Activated CD4-positive, alpha-beta T cell treated with anti-CD3 and anti-CD28 coated beads for 24 hours (primary cell): Measurements from ENCODE around the gene MAST4.
"Not testable (repeated sequence)": the region's sequence is repeated elsewhere in the genome, so short reads cannot be mapped to it uniquely, and the experiment has no call there.

Source experiments
- DNase-seq, 2 donors: peaks; one replicate each; pipeline ENCODE4 v3.0.0-alpha.2; 2020; ENCODE audit warnings: low read depth in 2 of 2

Gene MAST4

DNA sequence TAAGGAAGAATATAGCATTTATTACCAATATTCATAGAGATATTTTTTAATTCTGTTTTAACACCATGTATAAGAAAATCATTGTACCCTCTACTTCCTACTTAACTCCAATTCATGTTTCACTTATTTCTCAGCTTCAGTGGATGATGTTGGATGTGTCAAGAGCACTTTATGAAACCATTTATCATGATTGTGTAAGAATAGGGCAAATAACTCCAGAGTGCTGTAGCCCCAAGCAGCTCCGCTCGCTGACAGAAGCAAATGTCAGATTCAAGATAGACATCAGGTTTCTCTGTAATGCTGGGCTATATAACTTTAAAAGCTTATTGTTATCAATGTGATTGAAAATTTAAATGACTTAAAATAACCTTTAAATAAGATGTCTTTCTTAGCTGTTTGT, 50.4 kb downstream of the MAST4 start:
- no peak for DNase-seq

GRCh38 chr5:66647146-66647856, 51.1 kb downstream of the MAST4 start:
- no peak for DNase-seq

GRCh38 chr5:66652818-66653217, 56.6 kb downstream of the MAST4 start:
- DNase-seq = no peak

DNA sequence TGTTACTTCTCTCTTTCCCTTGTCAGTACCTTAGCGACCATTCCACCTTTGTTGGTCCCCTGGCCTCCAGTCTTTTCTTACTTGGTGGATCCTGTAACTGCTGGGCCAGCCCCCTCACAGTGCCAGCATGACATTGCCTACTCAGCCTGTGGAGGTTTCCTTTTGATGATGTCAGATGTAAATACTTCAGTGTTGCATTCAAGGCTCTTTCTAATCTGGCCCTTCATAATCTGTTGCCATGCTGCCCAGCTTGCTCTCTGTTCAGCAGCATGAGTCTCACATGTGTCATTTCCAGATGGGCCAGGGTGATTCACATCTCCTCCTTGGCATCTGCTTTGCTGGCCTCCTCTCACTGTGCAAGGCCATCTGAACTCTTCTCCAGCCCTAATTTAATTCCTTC, 57.1 kb downstream of the MAST4 start:
- no peak for DNase-seq

DNA sequence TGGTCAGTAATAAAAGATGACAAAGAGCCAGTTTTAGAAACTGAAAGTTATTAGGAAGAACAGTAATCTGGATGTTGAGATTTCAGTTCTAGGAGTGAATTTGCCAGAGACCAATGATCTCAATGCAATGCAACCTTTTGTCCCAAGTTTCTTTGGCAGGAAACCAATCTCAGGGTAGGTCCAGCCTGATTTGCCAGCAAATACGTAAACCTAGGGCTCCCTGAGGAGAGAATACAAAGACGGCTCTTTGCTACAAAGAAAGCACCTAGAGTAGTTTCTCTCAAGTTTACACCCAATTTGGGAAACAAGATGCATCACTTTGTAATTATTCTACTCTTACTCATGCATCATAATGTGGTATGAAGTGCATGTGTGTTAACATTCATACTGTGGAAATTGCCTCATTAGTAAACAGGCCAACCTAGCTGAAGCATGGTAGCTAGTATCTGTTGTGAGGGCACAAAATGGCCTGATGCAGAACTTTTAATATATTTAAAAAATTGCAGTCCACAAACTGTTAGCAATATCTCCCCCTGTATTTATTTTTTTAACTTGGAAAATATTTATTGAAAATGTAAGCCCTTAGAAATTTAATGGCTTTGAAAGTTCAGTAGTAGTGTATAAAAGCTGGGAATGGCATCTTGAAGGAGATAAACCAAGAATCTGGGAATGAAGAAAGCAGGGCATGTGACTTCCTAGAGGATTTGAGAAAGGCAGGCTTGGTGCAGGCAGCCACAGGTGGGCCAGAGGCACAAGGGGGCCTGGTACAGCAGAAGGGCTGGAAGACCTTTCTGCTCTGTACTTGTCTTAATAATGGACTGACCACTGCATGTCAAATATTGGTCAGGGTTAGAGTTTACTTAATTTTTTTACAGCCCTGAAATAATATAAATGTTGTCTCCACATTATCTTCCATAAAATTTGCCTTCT, 59.5 kb downstream of the MAST4 start:
- DNase-seq = no peak

DNA sequence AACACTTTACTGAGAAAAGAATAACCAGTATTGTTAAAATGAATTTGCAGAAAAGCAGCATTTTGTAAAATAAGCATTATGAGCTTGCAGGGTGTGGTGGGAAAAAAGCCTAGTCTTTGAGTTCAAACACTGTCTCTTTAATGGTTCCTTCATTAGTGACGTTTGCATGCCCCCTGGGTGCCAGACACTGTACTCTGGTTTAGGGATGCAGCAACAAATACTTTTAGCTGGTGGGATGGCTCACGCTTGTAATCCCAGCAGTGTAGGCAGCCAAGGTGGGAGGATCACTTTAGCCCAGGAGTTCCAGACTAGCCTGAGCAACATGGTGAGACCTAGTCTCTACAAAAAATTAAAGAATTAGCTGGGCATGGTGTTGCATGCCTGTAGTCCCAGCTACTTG, 62.3 kb downstream of the MAST4 start:
- DNase-seq = no peak

- no peak for DNase-seq
Measured at GRCh38 chr5:66659780-66660179, 63.6 kb downstream of the MAST4 start.

DNA sequence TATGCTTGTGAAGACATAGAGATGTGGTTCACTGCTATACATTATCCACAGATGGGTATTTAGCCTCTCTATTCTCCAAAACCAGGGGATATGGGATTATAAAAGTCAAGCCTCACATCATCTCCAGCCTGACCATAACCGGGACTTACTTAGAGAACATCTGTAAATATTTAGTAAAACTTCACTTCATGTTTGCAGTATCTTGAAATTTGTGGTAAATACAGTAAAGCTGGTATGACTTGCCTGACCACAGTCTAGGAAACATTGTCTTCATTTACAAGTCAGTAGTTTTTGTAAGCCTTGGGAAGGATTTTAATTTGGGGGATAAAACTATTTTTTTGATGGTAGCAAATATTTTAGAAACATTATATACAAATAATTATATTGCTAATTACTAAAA, 64.2 kb downstream of the MAST4 start:
- no peak for DNase-seq

DNA sequence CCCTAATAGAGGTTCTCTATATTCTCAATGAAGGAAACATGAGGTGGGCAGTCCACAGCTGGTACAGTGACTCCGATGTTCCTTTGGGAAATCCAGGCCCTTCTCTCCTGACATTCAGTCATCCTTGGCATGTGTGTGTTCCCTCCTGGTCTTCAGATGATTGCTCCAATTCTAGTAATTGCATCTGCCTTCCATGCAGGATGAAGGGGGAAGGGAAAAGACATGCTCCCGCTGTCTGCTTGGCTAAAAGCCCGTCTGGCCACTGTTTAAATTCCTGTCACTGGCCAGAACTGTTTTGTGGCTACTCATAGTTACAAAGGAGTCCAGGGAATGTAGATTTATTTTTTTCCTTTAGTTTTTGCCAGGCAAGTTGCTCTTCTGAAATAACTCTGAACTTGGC, 65.0 kb downstream of the MAST4 start:
- DNase-seq = no peak

DNA sequence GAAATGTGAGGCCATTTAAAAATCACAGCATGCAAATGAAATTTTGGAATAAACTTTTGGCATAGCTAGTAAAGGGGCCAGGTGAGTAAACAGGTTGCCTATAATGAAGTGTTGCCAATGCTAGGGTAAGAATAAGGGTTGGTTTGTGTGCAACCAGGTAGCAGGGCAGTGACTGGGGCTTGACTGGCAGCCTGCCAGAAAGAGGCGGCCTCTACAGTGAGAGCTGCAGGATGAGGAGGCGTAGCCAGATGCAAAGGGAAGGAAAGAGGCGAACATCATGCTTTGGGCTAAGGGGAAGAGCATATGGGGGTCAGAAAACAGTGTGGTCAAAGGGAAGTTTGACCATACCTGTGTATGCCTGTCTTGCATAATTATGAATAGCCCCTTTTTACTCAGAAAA, 70.6 kb downstream of the MAST4 start:
- DNase-seq = no peak

- no peak for DNase-seq
Measured at GRCh38 chr5:66669086-66669861, 73.1 kb downstream of the MAST4 start.

- DNase-seq = no peak
Measured at GRCh38 chr5:66669862-66670195, 73.6 kb downstream of the MAST4 start.

DNA sequence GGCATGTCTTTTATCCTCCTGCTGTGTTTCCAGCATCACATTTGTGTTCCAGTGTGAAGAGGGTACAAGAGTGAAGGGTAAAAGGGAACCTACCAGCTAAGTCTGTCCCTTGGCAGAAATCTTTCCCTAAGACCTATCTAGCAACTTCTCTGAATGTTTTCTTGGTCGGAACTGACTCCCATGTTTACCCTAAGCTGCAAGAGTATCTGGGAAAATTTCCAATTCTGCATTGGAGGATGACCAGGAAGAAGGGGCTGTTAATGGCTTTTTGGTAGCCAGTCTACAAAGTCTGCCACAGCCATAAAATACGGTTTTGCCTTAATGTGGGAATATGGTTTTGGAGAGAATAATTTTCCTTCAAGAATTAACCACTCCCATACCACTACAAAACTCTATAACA, 75.1 kb downstream of the MAST4 start:
- no peak for DNase-seq

GRCh38 chr5:66674802-66675201, 78.6 kb downstream of the MAST4 start:
- DNase-seq = no peak

- DNase-seq = no peak
Measured at GRCh38 chr5:66675406-66675805, 79.2 kb downstream of the MAST4 start.

GRCh38 chr5:66680221-66680620, 84.0 kb downstream of the MAST4 start:
- DNase-seq = no peak

- no peak for DNase-seq
Measured at GRCh38 chr5:66680804-66681203, 84.6 kb downstream of the MAST4 start.

DNA sequence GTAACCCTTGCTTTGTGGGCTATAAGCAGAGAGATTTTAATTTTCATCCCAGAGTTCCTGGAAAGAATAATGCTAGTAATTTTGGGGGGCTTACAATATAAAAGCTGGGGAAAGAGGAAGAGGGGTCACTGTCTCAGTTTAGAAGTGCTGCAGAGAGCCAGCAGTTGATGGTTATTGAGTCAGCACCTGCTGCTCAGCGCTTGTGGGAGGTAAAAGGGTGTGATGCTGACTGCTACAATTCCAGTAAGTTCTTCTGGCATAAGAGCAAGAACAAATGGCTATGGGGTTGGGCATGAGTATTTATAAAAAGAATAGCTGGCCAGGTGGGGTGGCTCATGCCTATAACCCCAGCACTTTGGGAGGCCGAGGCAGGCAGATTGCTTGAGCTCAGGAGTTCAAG, 88.5 kb downstream of the MAST4 start:
- no peak for DNase-seq

DNA sequence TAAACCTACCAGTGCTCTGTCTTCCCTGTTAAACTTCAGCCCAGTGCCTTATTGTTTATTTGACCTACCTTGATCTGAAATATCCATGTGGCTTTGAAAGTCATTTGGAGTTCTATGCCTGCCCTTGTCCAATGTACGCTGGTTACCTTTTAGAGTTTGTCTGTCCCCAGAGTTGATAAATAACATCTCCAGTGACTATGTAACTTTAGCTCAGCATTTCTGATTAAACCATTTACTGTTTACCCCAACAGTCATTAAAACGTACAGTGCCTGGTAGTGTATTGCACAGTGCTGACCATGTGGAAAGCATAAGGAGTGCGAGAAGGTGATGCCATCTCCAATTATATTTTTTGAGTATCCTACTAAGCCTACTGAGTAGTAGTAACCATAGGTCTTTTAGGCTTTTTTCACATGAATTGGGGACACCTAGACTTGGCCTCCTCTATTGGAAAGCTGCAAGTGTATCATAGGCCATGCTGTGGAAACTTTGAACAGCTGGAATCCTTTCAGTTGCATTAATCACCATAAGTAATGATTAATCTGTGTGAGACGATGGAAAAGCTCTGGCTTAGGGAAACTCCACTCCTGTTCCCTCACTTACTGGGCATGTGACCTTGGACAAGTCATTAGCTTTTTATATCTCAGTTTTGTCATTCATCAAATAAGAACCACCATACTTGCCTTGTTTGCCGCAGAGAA, 93.5 kb downstream of the MAST4 start:
- no peak for DNase-seq

- DNase-seq = no peak
Measured at GRCh38 chr5:66694036-66694435, 97.8 kb downstream of the MAST4 start.

GRCh38 chr5:66695840-66696239, 99.6 kb downstream of the MAST4 start:
- DNase-seq = not testable (repeated sequence)
